Sigmoid colon (tissue), 4 donors: ENCODE data around the gene PPP1R12A.

Source experiments
- CTCF ChIP-seq, 4 experiments: fragments of 450-650 bp in 3 of 4; fragments of 200-600 bp in 1 of 4; IDR thresholded peaks; one replicate each; pipeline ENCODE4 v1.5.1; 2016 to 2019; ENCODE audit warnings: antibody characterized with exemption in 4 of 4, mild to moderate bottlenecking in 3 of 4, moderate library complexity in 2 of 4
- EP300 ChIP-seq, 4 donors: sonication (generic); formaldehyde crosslinking; IDR thresholded peaks; one replicate each; pipeline ENCODE4 v1.6.1; 2017; ENCODE audit warnings: antibody characterized with exemption in 4 of 4

DNA sequence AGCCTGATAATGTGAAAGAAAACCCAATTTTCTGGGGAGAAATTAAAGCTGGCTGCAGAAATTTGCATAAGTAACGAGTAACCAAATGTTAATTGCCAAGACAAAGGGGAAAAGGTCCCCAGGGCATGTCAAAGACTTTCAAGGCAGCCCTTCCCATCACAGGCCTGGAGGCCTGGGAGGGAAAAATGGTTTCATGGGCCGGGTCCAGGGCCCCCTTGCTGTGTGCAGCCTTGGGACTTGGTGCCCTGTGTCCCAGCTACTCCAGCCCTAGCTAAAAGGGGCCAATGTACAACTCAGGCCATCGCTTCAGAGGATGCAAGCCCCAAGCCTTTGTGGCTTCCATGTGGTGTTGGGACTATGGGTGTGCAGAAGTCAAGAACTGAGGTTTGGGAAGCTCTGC, 96.5 kb downstream of the PPP1R12A start:
- TF ChIP-seq CTCF (IDR thresholded peaks at IDR 0.05) = no peak
- no peak for TF ChIP-seq EP300 (IDR thresholded peaks at IDR 0.05)
